Measurements from ENCODE around the gene RAB14. TPM values are rescaled to one million over a fixed set of nuclear protein-coding genes. Genes with fewer than 3 reads are reported as not detected.

Gene RAB14
- total RNA-seq, 2 donors from 2014 or later: 13.5 to 21.8 TPM

DNA sequence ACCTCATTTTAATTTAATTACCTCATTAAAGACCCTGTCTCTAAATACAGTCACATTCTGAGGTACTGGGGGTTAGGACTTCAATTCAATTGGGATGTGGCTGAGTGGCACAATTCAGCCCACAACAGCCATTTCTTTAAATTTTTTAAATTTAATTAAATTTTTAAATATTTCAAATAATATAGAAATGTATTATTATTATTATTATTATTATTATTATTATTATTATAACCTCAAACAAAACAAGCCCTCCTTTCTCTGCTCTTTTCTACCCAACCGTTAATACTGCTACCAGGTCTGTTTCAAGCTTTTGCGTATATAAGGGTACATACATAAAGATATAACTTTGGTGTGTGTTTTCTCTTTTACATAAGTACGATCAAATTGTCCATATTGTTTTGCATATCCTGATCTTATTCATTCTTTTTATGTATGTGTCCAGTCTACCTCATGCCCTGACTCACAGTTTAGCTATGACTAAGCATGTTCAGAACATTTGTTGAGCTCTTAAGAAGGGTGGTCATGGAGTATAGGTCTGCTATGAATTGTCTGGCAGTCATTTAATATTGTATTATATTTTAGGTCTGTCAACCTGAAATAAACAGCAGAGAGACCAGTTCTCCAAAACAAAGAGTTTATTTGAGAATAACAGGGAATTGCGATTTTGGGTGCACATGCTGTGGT is 16.1 kb upstream of the RAB14 start:
- intact Hi-C loops (cut with DNase I): loop anchor here (10.0 kb wide), 3 partner anchors 47 to 187 kb away; partner anchors contain the start of gene GSN
- H3K36me3 ChIP-seq (replicated peaks in 1 of 2; ENCODE audit: insufficient read depth in 1 of 2, low read depth in 2 of 2): no peaks in the 10 kb centered on the region
- H3K27me3 ChIP-seq: no peaks in the 10 kb centered on the region
- no peak overlapping the region for H3K4me3 ChIP-seq
- H3K27ac ChIP-seq: no peak overlapping the region
- TF ChIP-seq, protein P1, sequence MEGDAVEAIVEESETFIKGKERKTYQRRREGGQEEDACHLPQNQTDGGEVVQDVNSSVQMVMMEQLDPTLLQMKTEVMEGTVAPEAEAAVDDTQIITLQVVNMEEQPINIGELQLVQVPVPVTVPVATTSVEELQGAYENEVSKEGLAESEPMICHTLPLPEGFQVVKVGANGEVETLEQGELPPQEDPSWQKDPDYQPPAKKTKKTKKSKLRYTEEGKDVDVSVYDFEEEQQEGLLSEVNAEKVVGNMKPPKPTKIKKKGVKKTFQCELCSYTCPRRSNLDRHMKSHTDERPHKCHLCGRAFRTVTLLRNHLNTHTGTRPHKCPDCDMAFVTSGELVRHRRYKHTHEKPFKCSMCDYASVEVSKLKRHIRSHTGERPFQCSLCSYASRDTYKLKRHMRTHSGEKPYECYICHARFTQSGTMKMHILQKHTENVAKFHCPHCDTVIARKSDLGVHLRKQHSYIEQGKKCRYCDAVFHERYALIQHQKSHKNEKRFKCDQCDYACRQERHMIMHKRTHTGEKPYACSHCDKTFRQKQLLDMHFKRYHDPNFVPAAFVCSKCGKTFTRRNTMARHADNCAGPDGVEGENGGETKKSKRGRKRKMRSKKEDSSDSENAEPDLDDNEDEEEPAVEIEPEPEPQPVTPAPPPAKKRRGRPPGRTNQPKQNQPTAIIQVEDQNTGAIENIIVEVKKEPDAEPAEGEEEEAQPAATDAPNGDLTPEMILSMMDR (IDR thresholded peaks at IDR 0.05): no peak
- no peak for TF ChIP-seq POLR2A (IDR thresholded peaks at IDR 0.05)
- no peaks in the 10 kb centered on the region for H3K9me3 ChIP-seq
- WGBS, 2 donors: 84 to 91% methylated on average over 4 of the region's 4 CpGs
- H3K4me1 ChIP-seq: peaks cover 13% of the 10 kb centered on the region
- ATAC-seq (no peak), DNase-seq (no peak)

- Histone ChIP-seq H3K27ac (no peak overlapping the region), H3K9me3 (no peaks in the 10 kb centered on the region), H3K4me1 (peaks cover 9% of the 10 kb centered on the region), H3K36me3 (replicated peaks in 1 of 2; ENCODE audit: insufficient read depth in 1 of 2, low read depth in 2 of 2) (no peaks in the 10 kb centered on the region), H3K4me3 (no peak overlapping the region), H3K27me3 (no peaks in the 10 kb centered on the region)
- TF ChIP-seq POLR2A (IDR thresholded peaks at IDR 0.05): no peak
- TF ChIP-seq, protein P1 (IDR thresholded peaks at IDR 0.05): no peak
- DNase-seq: no peak
- intact Hi-C loops (cut with DNase I): loop anchor here (10.0 kb wide), 3 partner anchors 48 to 188 kb away; partner anchors contain the start of gene GSN
- WGBS, 2 donors: 80 to 92% methylated on average over 3 of the region's 3 CpGs
- ATAC-seq: no peak
Measured at GRCh38 chr9:121216271-121216805, 14.7 kb upstream of the RAB14 start.

DNA sequence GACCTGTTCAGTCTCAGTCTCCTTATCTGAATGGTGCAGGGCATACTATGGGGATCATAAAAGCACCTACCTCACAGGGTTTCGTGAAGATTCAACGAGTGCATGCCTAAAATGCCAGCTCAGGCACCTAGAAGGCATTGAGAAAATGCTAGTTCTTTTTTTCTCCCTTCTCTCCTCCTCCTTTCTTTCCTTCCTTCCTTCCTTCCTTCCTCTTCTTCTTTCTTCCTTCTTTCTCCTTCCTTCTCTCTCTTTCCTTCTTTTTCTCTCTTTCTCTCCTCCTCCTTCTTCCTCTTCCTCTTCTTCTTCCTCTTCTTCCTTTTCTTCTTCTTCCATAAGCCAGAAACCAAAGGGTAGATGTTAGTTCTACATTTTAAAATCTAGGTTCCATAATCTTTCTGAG is 12.3 kb upstream of the RAB14 start:
- TF ChIP-seq, protein P1 (IDR thresholded peaks at IDR 0.05): no peak
- no peak for TF ChIP-seq POLR2A (IDR thresholded peaks at IDR 0.05)
- intact Hi-C loops (cut with DNase I): loop anchor here (10.0 kb wide), 3 partner anchors 51 to 191 kb away; partner anchors contain the start of gene GSN
- no peaks in the 10 kb centered on the region for H3K9me3 ChIP-seq
- WGBS, 2 donors: 68 to 91% methylated on average over 2 of the region's 2 CpGs
- H3K36me3 ChIP-seq (replicated peaks in 1 of 2; ENCODE audit: insufficient read depth in 1 of 2, low read depth in 2 of 2): no peaks in the 10 kb centered on the region
- no peak overlapping the region for H3K4me3 ChIP-seq
- DNase-seq (no peak), ATAC-seq (no peak)
- peaks cover 9% of the 10 kb centered on the region for H3K4me1 ChIP-seq
- no peak overlapping the region for H3K27ac ChIP-seq
- H3K27me3 ChIP-seq: no peaks in the 10 kb centered on the region

GRCh38 chr9:121213136-121213806 is 11.6 kb upstream of the RAB14 start:
- Histone ChIP-seq H3K4me3 (no peak overlapping the region), H3K27ac (peak overlapping the region in 3 of 4 donors; percentile 33 to 57 (median 39)), H3K36me3 (replicated peaks in 1 of 2; ENCODE audit: insufficient read depth in 1 of 2, low read depth in 2 of 2) (no peaks in the 10 kb centered on the region), H3K27me3 (no peaks in the 10 kb centered on the region), H3K9me3 (no peaks in the 10 kb centered on the region), H3K4me1 (peaks cover 9% of the 10 kb centered on the region)
- peak; percentile 91 to 93 (median 93) for DNase-seq
- TF ChIP-seq, protein P1 (IDR thresholded peaks at IDR 0.05): peak; percentile 91 to 98 (median 95)
- peak in 1 of 3 donors; percentile 15 for TF ChIP-seq POLR2A (IDR thresholded peaks at IDR 0.05)
- intact Hi-C loops (cut with DNase I): loop anchor here (10.0 kb wide), 3 partner anchors 52 to 192 kb away; partner anchors contain the start of gene GSN
- WGBS, 2 donors: 21 to 34% methylated on average over 6 to 9 of the region's 9 CpGs
- peak; percentile 100 for ATAC-seq

Data from body of pancreas (tissue), 4 donors.